Upper lobe of left lung (tissue), 6 donors: ENCODE results near the gene IL17RC. TPM values are rescaled to one million over a fixed set of nuclear protein-coding genes. Genes with fewer than 3 reads are reported as not detected.
A peak's percentile ranks its signal among the peaks of the same experiment; 100 is the strongest.
"Not testable (repeated sequence)": the region's sequence is repeated elsewhere in the genome, so short reads cannot be mapped to it uniquely, and the experiment has no call there.

ENCODE experiments used
- ATAC-seq, 2 donors: fragments of 200-7000 bp; cut with Tn5 transposase; one replicate each; pipeline ENCODE4 v1.9.1; 2022; ENCODE audit warnings: mild to moderate bottlenecking in 2 of 2, moderate library complexity in 2 of 2; ENCODE audit not compliant: low FRiP score in 2 of 2
- DNase-seq, 2 donors: peaks; one replicate each; pipeline ENCODE4 v3.0.0-alpha.2; 2019 to 2020
- H3K27ac ChIP-seq, 4 donors: fragments of 200-600 bp; sonication (generic); one replicate each; pipeline ENCODE4 v1.5.1; 2016 to 2019
- H3K27me3 ChIP-seq, 4 donors: fragments of 200-600 bp; sonication (generic); one replicate each; pipeline ENCODE4 v1.5.1; 2017 to 2019
- H3K36me3 ChIP-seq, 4 donors: fragments of 200-600 bp; sonication (generic); one replicate each; pipeline ENCODE4 v1.5.1; 2016 to 2019
- H3K4me1 ChIP-seq, 4 donors: fragments of 200-600 bp; sonication (generic); one replicate each; pipeline ENCODE4 v1.5.1; 2018 to 2019
- H3K4me3 ChIP-seq, 4 donors: fragments of 200-600 bp; sonication (generic); one replicate each; pipeline ENCODE4 v1.5.1; 2017 to 2019; ENCODE audit warnings: mild to moderate bottlenecking in 2 of 4, moderate library complexity in 1 of 4
- H3K9me3 ChIP-seq, 4 donors: fragments of 200-600 bp; sonication (generic); one replicate each; pipeline ENCODE4 v1.5.1; 2018 to 2019
- EP300 ChIP-seq, 4 donors: sonication (generic); formaldehyde crosslinking; IDR thresholded peaks; one replicate each; pipeline ENCODE4 v1.5.1; 2017; ENCODE audit warnings: antibody characterized with exemption in 4 of 4, control low read depth in 2 of 4
- POLR2A ChIP-seq, 4 donors: fragments of 450-650 bp; IDR thresholded peaks; one replicate each; pipeline ENCODE4 v1.5.1; 2016 to 2017; ENCODE audit warnings: antibody characterized with exemption in 4 of 4, mild to moderate bottlenecking in 2 of 4
- POLR2AphosphoS5 ChIP-seq, 2 donors: sonication (generic); formaldehyde crosslinking; IDR thresholded peaks; one replicate each; pipeline ENCODE4 v1.5.1; 2017; ENCODE audit warnings: antibody characterized with exemption in 2 of 2
- WGBS, 2 donors: methylation state at CpG; one replicate each; pipeline ENCODE4 v1.1.5; 2017 to 2018; 5-methylcytosine and 5-hydroxymethylcytosine counted together
- total RNA-seq, 6 donors: library from RNA; depleted of rRNA in 4 of 6; stranded (reverse); fragments of >200 nt in 4 of 6; gene quantifications; one replicate each; pipeline versions ENCODE4 v1.1.0 to v1.2.1, GENCODE V29; 2016 to 2021
- TF ChIP-seq, protein P1 (sequence below), 6 experiments: fragments of 450-650 bp in 4 of 6; fragments of 200-600 bp in 2 of 6; sonication (generic) in 2 of 6; IDR thresholded peaks; one replicate each; pipeline ENCODE4 v1.5.1; 2016 to 2019; ENCODE audit warnings: antibody characterized with exemption in 6 of 6
- donor health status: DM: no; HTN: no; CAD: no; lungs with moderate emphysema.
- donor health status: DM: no; HTN: yes; CAD: no; lungs with severe emphysema.

Gene IL17RC
- total RNA-seq, result 10 to 100 TPM; 26.3 to 83.8 (median 32.9) TPM

DNA sequence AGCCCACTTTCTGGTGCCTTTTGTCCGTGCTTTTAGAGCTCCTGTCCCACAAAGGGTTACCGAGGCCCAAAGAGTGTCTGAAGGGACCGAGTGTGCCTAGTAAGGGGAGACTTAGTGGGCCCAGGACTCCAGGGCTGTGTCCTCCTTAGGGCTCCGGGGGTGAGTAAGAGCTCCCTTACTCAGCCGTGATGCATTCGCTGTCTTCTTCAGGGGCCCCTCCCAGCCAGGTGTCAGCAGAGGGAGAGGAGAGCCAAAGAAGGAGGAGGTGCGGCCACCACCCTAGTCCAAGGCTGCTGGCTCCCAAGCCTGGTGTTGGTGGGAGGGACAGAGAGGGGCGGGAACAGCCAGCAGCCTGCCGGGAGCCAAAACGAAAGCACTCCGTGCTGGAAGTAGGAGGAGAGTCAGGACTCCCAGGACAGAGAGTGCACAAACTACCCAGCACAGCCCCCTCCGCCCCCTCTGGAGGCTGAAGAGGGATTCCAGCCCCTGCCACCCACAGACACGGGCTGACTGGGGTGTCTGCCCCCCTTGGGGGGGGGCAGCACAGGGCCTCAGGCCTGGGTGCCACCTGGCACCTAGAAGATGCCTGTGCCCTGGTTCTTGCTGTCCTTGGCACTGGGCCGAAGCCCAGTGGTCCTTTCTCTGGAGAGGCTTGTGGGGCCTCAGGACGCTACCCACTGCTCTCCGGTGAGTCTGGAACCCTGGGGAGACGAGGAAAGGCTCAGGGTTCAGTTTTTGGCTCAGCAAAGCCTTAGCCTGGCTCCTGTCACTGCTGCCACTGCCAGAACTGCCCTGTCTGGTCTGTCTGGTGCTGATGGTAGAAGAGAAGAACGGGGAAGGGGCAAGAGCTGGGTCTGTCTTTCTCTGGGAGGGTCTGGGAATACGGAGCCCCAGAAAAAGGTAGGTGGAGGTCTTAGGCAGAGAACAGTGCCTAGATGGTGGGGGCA lies at the start of gene IL17RC:
Gene IL17RC, plus strand, starts transcription at position 365 of the 947 bp plus-strand sequence. Its CDS starts 218 bp downstream, at position 583.
- H3K36me3 ChIP-seq, result peaks cover 0 to 9% (median 1%) of the 10 kb centered on the region in 4 donors
- ATAC-seq, result peak; percentile 90 to 93
- no peaks in the 10 kb centered on the region for H3K27me3 ChIP-seq
- H3K9me3 ChIP-seq, result no peaks in the 10 kb centered on the region
- peak within 1 kb of the TSS; percentile 31 to 79 (median 78) for H3K4me3 ChIP-seq
- peak within 1 kb of the TSS; percentile 79 to 89 (median 86) for H3K27ac ChIP-seq
- WGBS, 2 donors, result 9 to 29% methylated on average over 14 to 17 of the region's 19 CpGs
- DNase-seq, result peak; percentile 74 to 93
- H3K4me1 ChIP-seq, result peaks cover 30 to 49% (median 39%) of the 10 kb centered on the region in 4 donors
- TF ChIP-seq, protein P1, sequence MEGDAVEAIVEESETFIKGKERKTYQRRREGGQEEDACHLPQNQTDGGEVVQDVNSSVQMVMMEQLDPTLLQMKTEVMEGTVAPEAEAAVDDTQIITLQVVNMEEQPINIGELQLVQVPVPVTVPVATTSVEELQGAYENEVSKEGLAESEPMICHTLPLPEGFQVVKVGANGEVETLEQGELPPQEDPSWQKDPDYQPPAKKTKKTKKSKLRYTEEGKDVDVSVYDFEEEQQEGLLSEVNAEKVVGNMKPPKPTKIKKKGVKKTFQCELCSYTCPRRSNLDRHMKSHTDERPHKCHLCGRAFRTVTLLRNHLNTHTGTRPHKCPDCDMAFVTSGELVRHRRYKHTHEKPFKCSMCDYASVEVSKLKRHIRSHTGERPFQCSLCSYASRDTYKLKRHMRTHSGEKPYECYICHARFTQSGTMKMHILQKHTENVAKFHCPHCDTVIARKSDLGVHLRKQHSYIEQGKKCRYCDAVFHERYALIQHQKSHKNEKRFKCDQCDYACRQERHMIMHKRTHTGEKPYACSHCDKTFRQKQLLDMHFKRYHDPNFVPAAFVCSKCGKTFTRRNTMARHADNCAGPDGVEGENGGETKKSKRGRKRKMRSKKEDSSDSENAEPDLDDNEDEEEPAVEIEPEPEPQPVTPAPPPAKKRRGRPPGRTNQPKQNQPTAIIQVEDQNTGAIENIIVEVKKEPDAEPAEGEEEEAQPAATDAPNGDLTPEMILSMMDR (IDR thresholded peaks at IDR 0.05), result no peak
- TF ChIP-seq POLR2A (IDR thresholded peaks at IDR 0.05) (peak in 2 of 4 donors; percentile 45 to 69), EP300 (IDR thresholded peaks at IDR 0.05) (no peak), POLR2AphosphoS5 (IDR thresholded peaks at IDR 0.05) (peak; percentile 34 to 82)

DNA sequence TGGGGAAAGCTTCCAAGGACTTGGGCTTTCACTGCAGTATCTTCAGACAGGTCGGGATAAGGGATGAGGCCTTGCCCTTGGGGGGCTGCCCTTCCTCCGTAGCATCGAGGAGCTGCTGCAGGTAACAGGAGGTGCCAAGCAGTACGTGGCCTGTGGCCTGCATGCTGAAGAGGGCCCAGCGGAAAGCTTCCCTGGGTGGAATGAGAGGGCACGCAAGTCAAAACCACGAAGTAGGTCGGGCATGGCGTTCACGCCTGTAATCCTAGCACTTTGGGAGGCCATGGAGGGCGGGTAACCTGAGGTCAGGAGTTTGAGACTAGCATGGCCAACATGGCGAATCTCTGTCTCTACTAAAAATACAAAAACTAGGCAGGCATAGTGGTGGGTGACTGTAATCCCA lies 49.8 kb upstream of the IL17RC start:
- 85 to 90% methylated on average over 12 of the region's 12 CpGs for WGBS, 2 donors
- H3K4me1 ChIP-seq, result peaks cover 20 to 42% (median 25%) of the 10 kb centered on the region in 4 donors
- no peaks in the 10 kb centered on the region for H3K27me3 ChIP-seq
- H3K4me3 ChIP-seq, result no peak overlapping the region
- no peaks in the 10 kb centered on the region for H3K36me3 ChIP-seq
- H3K9me3 ChIP-seq, result no peaks in the 10 kb centered on the region
- DNase-seq (no peak), ATAC-seq (no peak)
- peak overlapping the region in 2 of 4 donors; percentile 7 to 33 for H3K27ac ChIP-seq
- TF ChIP-seq POLR2A (IDR thresholded peaks at IDR 0.05), result no peak
- TF ChIP-seq, protein P1 (IDR thresholded peaks at IDR 0.05), result no peak
- TF ChIP-seq EP300 (IDR thresholded peaks at IDR 0.05), result no peak
- no peak for TF ChIP-seq POLR2AphosphoS5 (IDR thresholded peaks at IDR 0.05)

- Histone ChIP-seq H3K27ac (no peak overlapping the region), H3K9me3 (no peaks in the 10 kb centered on the region), H3K36me3 (no peaks in the 10 kb centered on the region), H3K4me1 (peaks cover 1 to 13% (median 4%) of the 10 kb centered on the region in 4 donors), H3K27me3 (no peaks in the 10 kb centered on the region), H3K4me3 (no peak overlapping the region)
- no peak for ATAC-seq
- TF ChIP-seq, protein P1 (IDR thresholded peaks at IDR 0.05), result no peak
- no peak for TF ChIP-seq POLR2A (IDR thresholded peaks at IDR 0.05)
- TF ChIP-seq POLR2AphosphoS5 (IDR thresholded peaks at IDR 0.05), result no peak
- DNase-seq, result no peak
- 78 to 88% methylated on average over 5 of the region's 5 CpGs for WGBS, 2 donors
Measured at GRCh38 chr3:9869955-9870354, 46.9 kb upstream of the IL17RC start.

- ATAC-seq (no peak), DNase-seq (no peak)
- H3K4me1 ChIP-seq, result peaks cover 0 to 5% (median 0%) of the 10 kb centered on the region in 4 donors
- H3K27me3 ChIP-seq, result no peaks in the 10 kb centered on the region
- H3K36me3 ChIP-seq, result no peaks in the 10 kb centered on the region
- H3K27ac ChIP-seq, result no peak overlapping the region
- no peak for TF ChIP-seq POLR2AphosphoS5 (IDR thresholded peaks at IDR 0.05)
- H3K4me3 ChIP-seq, result no peak overlapping the region
- 100% methylated on average over 1 of the region's 1 CpG for WGBS, 2 donors
- no peaks in the 10 kb centered on the region for H3K9me3 ChIP-seq
Measured at GRCh38 chr3:9870978-9871377, 45.9 kb upstream of the IL17RC start.

DNA sequence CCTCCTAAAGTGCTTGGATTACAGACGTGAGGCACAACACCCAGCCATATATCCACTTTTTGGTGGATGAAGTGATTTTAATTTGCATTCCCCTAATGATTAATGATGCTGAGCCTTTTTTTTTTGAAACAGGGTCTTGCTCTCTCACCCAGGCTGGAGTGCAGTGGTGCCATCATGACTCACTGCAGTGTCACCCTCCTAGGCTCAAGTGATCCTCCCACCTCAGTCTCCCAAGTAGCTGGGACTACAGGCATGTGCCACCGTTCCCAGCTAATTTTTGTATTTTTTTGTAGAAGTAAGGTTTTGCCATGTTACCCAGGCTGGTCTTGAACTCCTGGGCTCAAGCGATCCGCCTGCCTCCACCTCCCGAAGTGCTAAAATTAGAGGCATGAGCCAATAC lies 44.8 kb upstream of the IL17RC start:
- not testable (repeated sequence) for H3K4me1 ChIP-seq, H3K27ac ChIP-seq, H3K27me3 ChIP-seq, DNase-seq, H3K36me3 ChIP-seq, ATAC-seq, H3K9me3 ChIP-seq, H3K4me3 ChIP-seq
- WGBS, 2 donors, result 96 to 99% methylated on average over 5 of the region's 5 CpGs
